ENCODE results near the gene NKAP. TPM values are rescaled to one million over a fixed set of nuclear protein-coding genes. Genes with fewer than 3 reads are reported as not detected.
"Not testable (repeated sequence)": the region's sequence is repeated elsewhere in the genome, so short reads cannot be mapped to it uniquely, and the experiment has no call there.

Gene NKAP
- total and polyA plus RNA-seq, 12 donors: 4.7 to 8.6 (median 5.8) TPM

- intact Hi-C loops (cut with DNase I): no loop called here
- Histone ChIP-seq H3K36me3 (no peaks in the 10 kb centered on the region), H3K9me3 (no peaks in the 10 kb centered on the region), H3K27ac (no peak overlapping the region), H3K4me3 (no peak overlapping the region), H3K27me3 (peaks cover 0 to 42% (median 0%) of the 10 kb centered on the region in 7 donors), H3K4me1 (no peaks in the 10 kb centered on the region)
- DNase-seq: no peak
- no peak for ATAC-seq
- WGBS, 2 donors: 33 to 38% methylated on average over 3 of the region's 3 CpGs
- TF ChIP-seq CTCF (IDR thresholded peaks at IDR 0.05): no peak
These were observed 38.6 kb upstream of the NKAP start for GRCh38 chrX:119982145-119982544.

- no peaks in the 10 kb centered on the region for H3K9me3 ChIP-seq
- intact Hi-C loops (cut with DNase I): no loop called here
- ATAC-seq: no peak
- H3K36me3 ChIP-seq: no peaks in the 10 kb centered on the region
- no peak overlapping the region for H3K4me3 ChIP-seq
- peaks cover 0 to 36% (median 0%) of the 10 kb centered on the region in 7 donors for H3K27me3 ChIP-seq
- TF ChIP-seq CTCF (IDR thresholded peaks at IDR 0.05): peak in 6 of 9 donors; percentile 15 to 50 (median 34)
- no peaks in the 10 kb centered on the region for H3K4me1 ChIP-seq
- 38 to 46% methylated on average over 15 of the region's 15 CpGs for WGBS, 2 donors
- H3K27ac ChIP-seq: no peak overlapping the region
- no peak for DNase-seq
These were observed 37.9 kb upstream of the NKAP start for GRCh38 chrX:119981286-119982070.

GRCh38 chrX:119977172-119977571 is 33.6 kb upstream of the NKAP start:
- H3K4me1 ChIP-seq; H3K36me3 ChIP-seq; intact Hi-C loops (cut with DNase I); H3K4me3 ChIP-seq; ATAC-seq; DNase-seq; H3K27me3 ChIP-seq; H3K27ac ChIP-seq; H3K9me3 ChIP-seq: not testable (repeated sequence)
- WGBS, 2 donors: 91 to 95% methylated on average over 4 of the region's 4 CpGs

- Histone ChIP-seq H3K4me3 (no peak overlapping the region), H3K4me1 (no peaks in the 10 kb centered on the region), H3K27ac (no peak overlapping the region), H3K36me3 (no peaks in the 10 kb centered on the region), H3K9me3 (no peaks in the 10 kb centered on the region), H3K27me3 (no peaks in the 10 kb centered on the region)
- no peak for DNase-seq
- TF ChIP-seq CTCF (IDR thresholded peaks at IDR 0.05): no peak
- ATAC-seq: no peak
- WGBS, 2 donors: 64 to 84% methylated on average over 5 of the region's 5 CpGs
- intact Hi-C loops (cut with DNase I): no loop called here
These were observed 27.6 kb upstream of the NKAP start for GRCh38 chrX:119971184-119971583.

- ATAC-seq (no peak), DNase-seq (no peak)
- Histone ChIP-seq H3K4me1 (no peaks in the 10 kb centered on the region), H3K27ac (no peak overlapping the region), H3K27me3 (no peaks in the 10 kb centered on the region), H3K4me3 (no peak overlapping the region), H3K9me3 (no peaks in the 10 kb centered on the region), H3K36me3 (no peaks in the 10 kb centered on the region)
- intact Hi-C loops (cut with DNase I): no loop called here
- TF ChIP-seq CTCF (IDR thresholded peaks at IDR 0.05): no peak
- WGBS, 2 donors: 78 to 81% methylated on average over 6 of the region's 6 CpGs
These were observed 27.0 kb upstream of the NKAP start for GRCh38 chrX:119970574-119970973.

- H3K4me3 ChIP-seq; H3K36me3 ChIP-seq; intact Hi-C loops (cut with DNase I); H3K9me3 ChIP-seq; DNase-seq; H3K27me3 ChIP-seq; H3K4me1 ChIP-seq; ATAC-seq; H3K27ac ChIP-seq: not testable (repeated sequence)
- WGBS, 2 donors: 93 to 100% methylated on average over 1 of the region's 1 CpG
These were observed 23.3 kb upstream of the NKAP start for GRCh38 chrX:119966837-119967236.

All from heart right ventricle (tissue), 16 donors.